Esophagus squamous epithelium (tissue), 5 donors: ENCODE results near the gene SPTBN5. TPM values are rescaled to one million over a fixed set of nuclear protein-coding genes. Genes with fewer than 3 reads are reported as not detected.

Source experiments
- DNase-seq: peaks from one replicate; lab custom pipeline; 2025; lab: John Stamatoyannopoulos, UW
- H3K27ac ChIP-seq, 4 donors: fragments of 200-600 bp; sonication (generic); one replicate each; pipeline ENCODE4 v1.5.1; 2016 to 2019; ENCODE audit warnings: mild to moderate bottlenecking in 1 of 4
- H3K27me3 ChIP-seq, 4 donors: fragments of 200-600 bp; sonication (generic); 1 replicate in 3 of 4; 2 replicates in 1 of 4; pipeline versions ENCODE4 v1.5.1 to v1.6.0; 2017 to 2021; ENCODE audit warnings: antibody characterized with exemption in 1 of 4
- H3K36me3 ChIP-seq, 3 donors: fragments of 200-600 bp; sonication (generic); one replicate each; pipeline ENCODE4 v1.5.1; 2016 to 2019
- H3K4me1 ChIP-seq, 3 donors: fragments of 200-600 bp; sonication (generic); one replicate each; pipeline ENCODE4 v1.5.1; 2017 to 2019
- H3K4me3 ChIP-seq, 4 donors: fragments of 200-600 bp; sonication (generic); 1 replicate in 3 of 4; 2 replicates in 1 of 4; pipeline ENCODE4 v1.5.1; 2016 to 2019; ENCODE audit warnings: mild to moderate bottlenecking in 2 of 4, moderate library complexity in 1 of 4
- H3K9me3 ChIP-seq, 3 donors: fragments of 200-600 bp; sonication (generic); one replicate each; pipeline ENCODE4 v1.5.1; 2016 to 2019
- POLR2A ChIP-seq, 4 donors: fragments of 450-650 bp; IDR thresholded peaks; one replicate each; pipeline ENCODE4 v1.6.1; 2017; ENCODE audit warnings: antibody characterized with exemption in 4 of 4, mild to moderate bottlenecking in 4 of 4, moderate library complexity in 3 of 4
- whole genome bisulfite sequencing, 2 donors: methylation state at CpG; one replicate each; pipeline ENCODE4 v1.1.5; 2018; 5-methylcytosine and 5-hydroxymethylcytosine counted together
- intact Hi-C: fragments of 100-400 bp; cut with DNase I; formaldehyde crosslinking; loops from one replicate; pipeline ENCODE4 v1.15.0; 2022
- total RNA-seq, 4 donors: library from RNA; depleted of rRNA; stranded (reverse); fragments of >200 nt; gene quantifications; one replicate each; pipeline ENCODE4 v1.1.0, GENCODE V29; 2016
- TF ChIP-seq, protein P1 (sequence below), 6 experiments: fragments of 450-650 bp in 4 of 6; fragments of 200-600 bp in 2 of 6; sonication (generic) in 2 of 6; IDR thresholded peaks; one replicate each; pipeline ENCODE4 v1.5.1; 2016 to 2019; ENCODE audit warnings: antibody characterized with exemption in 6 of 6, mild to moderate bottlenecking in 4 of 6, moderate library complexity in 4 of 6
- donor health status: DM: yes; HTN: yes; CAD: no.

Gene SPTBN5
- total RNA-seq, 4 donors from 2014 or later, result 1.9 to 4.4 (median 3.4) TPM

DNA sequence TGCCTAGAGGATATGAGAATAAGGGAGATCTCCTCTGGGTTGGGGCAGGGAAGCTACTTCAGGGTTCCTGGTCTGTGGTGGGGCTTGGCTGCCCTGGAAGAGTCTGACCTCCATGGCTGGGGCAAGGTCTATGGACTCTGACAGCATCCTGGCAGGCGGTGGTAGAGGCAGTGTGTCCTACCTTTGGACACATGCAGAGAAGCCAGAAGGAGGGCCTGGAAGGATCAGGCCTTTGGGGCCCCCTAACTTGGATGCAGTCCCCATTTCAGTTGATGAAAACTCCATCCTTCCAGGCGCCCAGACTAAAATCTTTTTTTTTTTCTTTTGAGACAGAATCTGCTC, 10.4 kb downstream of the SPTBN5 start:
- Histone ChIP-seq H3K9me3 (no peaks in the 10 kb centered on the region), H3K27ac (no peak overlapping the region), H3K27me3 (peaks cover 0 to 19% (median 0%) of the 10 kb centered on the region in 4 donors), H3K36me3 (no peaks in the 10 kb centered on the region), H3K4me3 (no peak overlapping the region), H3K4me1 (peaks cover 27 to 50% (median 30%) of the 10 kb centered on the region in 3 donors)
- TF ChIP-seq POLR2A (IDR thresholded peaks at IDR 0.05), result no peak
- TF ChIP-seq, protein P1, sequence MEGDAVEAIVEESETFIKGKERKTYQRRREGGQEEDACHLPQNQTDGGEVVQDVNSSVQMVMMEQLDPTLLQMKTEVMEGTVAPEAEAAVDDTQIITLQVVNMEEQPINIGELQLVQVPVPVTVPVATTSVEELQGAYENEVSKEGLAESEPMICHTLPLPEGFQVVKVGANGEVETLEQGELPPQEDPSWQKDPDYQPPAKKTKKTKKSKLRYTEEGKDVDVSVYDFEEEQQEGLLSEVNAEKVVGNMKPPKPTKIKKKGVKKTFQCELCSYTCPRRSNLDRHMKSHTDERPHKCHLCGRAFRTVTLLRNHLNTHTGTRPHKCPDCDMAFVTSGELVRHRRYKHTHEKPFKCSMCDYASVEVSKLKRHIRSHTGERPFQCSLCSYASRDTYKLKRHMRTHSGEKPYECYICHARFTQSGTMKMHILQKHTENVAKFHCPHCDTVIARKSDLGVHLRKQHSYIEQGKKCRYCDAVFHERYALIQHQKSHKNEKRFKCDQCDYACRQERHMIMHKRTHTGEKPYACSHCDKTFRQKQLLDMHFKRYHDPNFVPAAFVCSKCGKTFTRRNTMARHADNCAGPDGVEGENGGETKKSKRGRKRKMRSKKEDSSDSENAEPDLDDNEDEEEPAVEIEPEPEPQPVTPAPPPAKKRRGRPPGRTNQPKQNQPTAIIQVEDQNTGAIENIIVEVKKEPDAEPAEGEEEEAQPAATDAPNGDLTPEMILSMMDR (IDR thresholded peaks at IDR 0.05), result no peak
- intact Hi-C loops, result no loop called here
- WGBS, 2 donors, result 87 to 100% methylated on average over 1 to 2 of the region's 2 CpGs
- no peak for DNase-seq

DNA sequence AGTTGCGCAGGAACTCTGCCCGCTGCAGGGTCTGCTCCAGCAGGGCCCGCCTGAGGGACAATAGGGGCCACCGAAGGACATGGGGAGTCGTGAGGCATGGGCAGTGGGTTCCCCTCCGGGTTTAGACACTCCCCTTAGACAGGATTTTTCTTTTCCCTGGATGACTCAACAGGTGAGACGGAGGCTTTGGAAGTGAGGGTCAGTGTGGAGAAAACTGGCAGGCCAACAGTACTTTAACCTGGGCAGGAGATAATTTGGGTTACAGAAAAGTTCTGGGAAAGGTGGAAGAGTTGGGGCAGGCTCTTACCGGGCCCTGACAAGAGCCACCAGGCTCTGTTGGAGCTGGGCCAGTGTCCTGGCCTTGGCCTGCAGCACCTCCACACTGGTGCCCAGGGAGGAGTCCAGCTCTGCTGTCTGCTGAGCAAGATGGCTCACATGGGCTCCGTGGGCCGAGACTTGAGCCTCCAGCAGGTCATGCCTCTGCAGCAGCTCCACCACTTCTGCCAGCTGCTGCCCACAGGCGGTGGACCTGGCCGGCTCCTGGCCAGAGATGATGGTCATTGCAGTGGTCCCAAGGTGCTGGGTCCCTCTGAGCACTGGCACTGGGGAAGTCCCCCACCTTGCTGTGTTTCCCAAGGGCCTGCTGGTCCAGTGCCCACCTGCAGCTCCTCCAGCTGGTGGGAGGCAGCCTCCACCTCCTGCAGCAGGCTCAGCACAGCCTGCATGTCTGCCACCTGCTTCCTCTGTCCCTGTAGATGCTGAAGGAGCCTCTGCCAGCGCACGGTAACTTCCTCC, 11.0 kb downstream of the SPTBN5 start:
- peaks cover 27 to 55% (median 36%) of the 10 kb centered on the region in 3 donors for H3K4me1 ChIP-seq
- DNase-seq, result no peak
- TF ChIP-seq, protein P1 (IDR thresholded peaks at IDR 0.05), result no peak
- TF ChIP-seq POLR2A (IDR thresholded peaks at IDR 0.05), result no peak
- H3K4me3 ChIP-seq, result peak overlapping the region in 3 of 4 donors; percentile 45 to 57 (median 45)
- H3K36me3 ChIP-seq, result no peaks in the 10 kb centered on the region
- H3K27ac ChIP-seq, result peak overlapping the region in 1 of 4 donors; percentile 61
- intact Hi-C loops, result no loop called here
- H3K9me3 ChIP-seq, result no peaks in the 10 kb centered on the region
- peaks cover 0 to 19% (median 0%) of the 10 kb centered on the region in 4 donors for H3K27me3 ChIP-seq
- WGBS, 2 donors, result 45 to 66% methylated on average over 4 to 6 of the region's 14 CpGs

DNA sequence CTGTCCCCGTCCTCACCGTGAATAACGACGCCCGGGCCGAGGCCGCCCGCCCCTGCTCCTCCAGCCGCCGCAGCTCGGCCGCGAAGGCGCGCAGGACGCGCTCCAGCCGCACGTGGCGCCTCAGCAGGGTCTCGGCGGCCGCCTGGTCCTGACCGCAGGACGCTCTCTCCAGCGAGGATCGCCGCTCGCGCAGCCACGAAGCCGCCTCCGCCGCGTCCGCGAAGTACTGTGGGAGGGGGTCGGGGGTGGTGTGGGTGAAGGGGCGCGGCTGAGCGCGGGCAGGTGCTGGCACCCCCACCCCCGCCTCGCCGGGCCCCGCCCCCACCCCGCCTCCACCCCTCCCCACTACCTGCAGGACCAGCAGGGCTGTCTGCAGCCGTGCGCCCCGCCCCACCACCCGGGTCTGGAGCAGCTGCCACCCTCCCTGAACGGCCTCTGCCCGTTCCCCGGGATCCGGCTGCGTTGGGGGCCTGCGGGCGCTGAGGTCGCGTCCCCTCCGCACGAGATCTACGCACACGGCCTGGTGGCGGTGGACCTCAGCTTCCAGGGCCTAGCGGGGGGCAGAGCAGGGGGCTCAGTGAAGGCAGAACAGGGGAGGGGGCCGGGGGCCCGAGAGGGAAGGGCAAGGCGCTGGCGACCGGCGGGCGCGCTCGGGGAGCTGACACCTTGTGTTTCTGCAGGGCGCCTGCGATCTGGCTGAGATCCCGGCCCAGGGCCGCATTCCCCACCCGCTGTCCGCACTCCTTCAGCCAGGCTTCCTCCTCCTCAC, 11.7 kb downstream of the SPTBN5 start:
- no peak for DNase-seq
- Histone ChIP-seq H3K9me3 (no peaks in the 10 kb centered on the region), H3K4me3 (peak overlapping the region; percentile 25 to 57 (median 45)), H3K4me1 (peaks cover 27 to 61% (median 40%) of the 10 kb centered on the region in 3 donors), H3K27ac (peak overlapping the region in 2 of 4 donors; percentile 11 to 61), H3K27me3 (peaks cover 0 to 19% (median 0%) of the 10 kb centered on the region in 4 donors), H3K36me3 (no peaks in the 10 kb centered on the region)
- TF ChIP-seq POLR2A (IDR thresholded peaks at IDR 0.05), result no peak
- TF ChIP-seq, protein P1 (IDR thresholded peaks at IDR 0.05), result no peak
- 0% methylated on average over 2 of the region's 81 CpGs; no CpG with 5 or more reads in 1 of the 2 donors for WGBS, 2 donors
- intact Hi-C loops, result no loop called here

DNA sequence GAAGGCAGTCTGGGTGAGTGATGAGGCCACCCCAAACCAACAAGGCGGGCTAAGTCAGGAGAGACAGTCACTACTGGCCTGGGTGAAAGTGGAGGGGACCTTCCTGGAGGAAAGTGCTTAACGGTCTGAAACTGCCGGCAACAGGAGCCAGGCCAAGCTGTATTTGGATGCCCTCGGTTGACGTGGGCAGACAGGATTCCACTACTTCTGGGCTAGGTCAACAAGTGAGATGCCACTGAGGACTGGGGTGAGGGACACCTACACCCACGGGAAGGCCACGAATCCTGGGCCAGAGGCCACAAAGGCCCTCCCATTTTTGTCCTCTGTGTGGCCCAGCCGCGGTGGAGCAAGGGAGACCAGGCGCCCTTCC, 12.3 kb downstream of the SPTBN5 start:
- Histone ChIP-seq H3K9me3 (no peaks in the 10 kb centered on the region), H3K36me3 (no peaks in the 10 kb centered on the region), H3K4me1 (peaks cover 27 to 66% (median 43%) of the 10 kb centered on the region in 3 donors), H3K27ac (peak overlapping the region in 1 of 4 donors; percentile 11), H3K27me3 (peaks cover 0 to 19% (median 0%) of the 10 kb centered on the region in 4 donors), H3K4me3 (peak overlapping the region; percentile 25 to 57 (median 45))
- DNase-seq, result no peak
- TF ChIP-seq POLR2A (IDR thresholded peaks at IDR 0.05), result no peak
- TF ChIP-seq, protein P1 (IDR thresholded peaks at IDR 0.05), result no peak
- intact Hi-C loops, result no loop called here
- 38 to 47% methylated on average over 6 to 7 of the region's 10 CpGs for WGBS, 2 donors

DNA sequence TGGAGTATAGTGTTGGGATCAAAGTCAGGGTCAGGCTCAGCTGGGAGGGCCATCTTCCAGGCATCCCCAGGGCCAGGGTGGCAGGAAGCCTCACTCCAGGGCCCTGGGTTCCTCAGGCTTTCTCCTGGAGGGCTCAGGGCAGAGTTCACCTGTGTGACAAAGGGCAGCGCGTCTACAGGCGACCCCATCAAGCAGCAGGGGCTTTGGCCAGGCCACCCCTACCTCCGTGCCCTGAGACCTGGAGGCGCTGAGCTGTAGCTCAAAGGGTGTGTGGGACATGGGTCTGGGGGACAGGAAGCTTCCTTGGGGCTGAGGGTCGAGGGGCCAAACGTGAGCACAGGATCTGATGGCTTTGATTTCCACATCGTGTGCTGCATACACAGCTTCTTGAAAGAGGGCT, 12.8 kb downstream of the SPTBN5 start:
- TF ChIP-seq POLR2A (IDR thresholded peaks at IDR 0.05), result no peak
- TF ChIP-seq, protein P1 (IDR thresholded peaks at IDR 0.05), result no peak
- intact Hi-C loops, result no loop called here

More for the DNA sequence above, 12.8 kb downstream of the SPTBN5 start:
- Histone ChIP-seq H3K9me3 (no peaks in the 10 kb centered on the region), H3K4me1 (peaks cover 27 to 68% (median 43%) of the 10 kb centered on the region in 3 donors), H3K4me3 (no peak overlapping the region), H3K36me3 (no peaks in the 10 kb centered on the region), H3K27ac (no peak overlapping the region), H3K27me3 (peaks cover 0 to 19% (median 0%) of the 10 kb centered on the region in 4 donors)
- no peak for DNase-seq
- 33 to 81% methylated on average over 1 to 8 of the region's 8 CpGs for WGBS, 2 donors
